ENCODE measurements around the gene KCNAB3.

DNA sequence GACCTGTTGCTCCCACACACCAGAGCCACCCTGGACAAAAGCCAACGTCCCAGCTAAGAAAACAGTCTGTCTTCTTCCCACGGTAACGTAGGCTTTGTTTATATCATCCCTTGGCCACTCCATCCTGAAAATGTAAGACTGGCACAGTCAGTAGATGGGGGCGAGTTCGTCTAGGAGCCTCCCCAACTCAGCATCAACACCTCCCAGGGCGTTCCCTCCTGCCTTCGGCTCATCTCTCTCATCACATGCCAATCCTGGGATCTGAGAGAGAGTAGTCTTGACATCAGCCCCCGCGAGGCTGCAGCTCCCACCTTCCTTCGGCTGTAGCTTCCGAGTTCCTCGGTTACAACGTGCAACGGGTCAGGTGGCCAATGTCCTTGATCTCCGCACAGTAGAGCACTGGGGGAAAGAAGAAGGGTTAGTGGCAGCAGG is 14.5 kb downstream of the KCNAB3 start:
- TF ChIP-seq CTCF (IDR thresholded peaks at IDR 0.05) (no peak), POLR2A (IDR thresholded peaks at IDR 0.05) (no peak)

Data from lower leg skin (tissue), 3 donors.